ENCODE data around the gene ERC1.

ERC1 gene

GRCh38 chr12:1539135-1539534 lies 548.1 kb downstream of the ERC1 start:
- Mint-ChIP-seq H3K4me3 (no peak overlapping the region), H3K27me3 (peaks cover 79% of the 10 kb centered on the region), H3K36me3 (ENCODE audit: insufficient read depth) (no peaks in the 10 kb centered on the region), H3K27ac (ENCODE audit: low read depth) (no peak overlapping the region), H3K9me3 (no peaks in the 10 kb centered on the region), H3K4me1 (peaks cover under 1% of the 10 kb centered on the region)
- ATAC-seq (replicated peaks; ENCODE audit: extremely low read depth, poor library complexity, severe bottlenecking), result no peak
- DNase-seq (ENCODE audit: low spot score in 2 of 2), result no peak

- Mint-ChIP-seq H3K4me3 (no peak overlapping the region), H3K4me1 (no peaks in the 10 kb centered on the region), H3K9me3 (no peaks in the 10 kb centered on the region), H3K36me3 (ENCODE audit: insufficient read depth) (no peaks in the 10 kb centered on the region), H3K27me3 (peaks cover 88% of the 10 kb centered on the region), H3K27ac (ENCODE audit: low read depth) (no peak overlapping the region)
- ATAC-seq (replicated peaks; ENCODE audit: extremely low read depth, poor library complexity, severe bottlenecking) (no peak), DNase-seq (ENCODE audit: low spot score in 2 of 2) (no peak)
Observed at GRCh38 chr12:1540690-1541089, 549.7 kb downstream of the ERC1 start.

GRCh38 chr12:1542599-1542998 lies 551.6 kb downstream of the ERC1 start:
- DNase-seq (ENCODE audit: low spot score in 2 of 2), result no peak
- H3K27ac Mint-ChIP-seq (ENCODE audit: low read depth), result no peak overlapping the region
- no peaks in the 10 kb centered on the region for H3K9me3 Mint-ChIP-seq
- ATAC-seq (replicated peaks; ENCODE audit: extremely low read depth, poor library complexity, severe bottlenecking), result no peak
- H3K27me3 Mint-ChIP-seq, result peaks cover 77% of the 10 kb centered on the region
- H3K36me3 Mint-ChIP-seq (ENCODE audit: insufficient read depth), result no peaks in the 10 kb centered on the region
- no peaks in the 10 kb centered on the region for H3K4me1 Mint-ChIP-seq
- H3K4me3 Mint-ChIP-seq, result no peak overlapping the region

- Mint-ChIP-seq H3K36me3 (ENCODE audit: insufficient read depth) (no peaks in the 10 kb centered on the region), H3K4me3 (no peak overlapping the region), H3K9me3 (no peaks in the 10 kb centered on the region), H3K4me1 (no peaks in the 10 kb centered on the region), H3K27ac (ENCODE audit: low read depth) (no peak overlapping the region), H3K27me3 (peaks cover 65% of the 10 kb centered on the region)
- DNase-seq (ENCODE audit: low spot score in 2 of 2) (no peak), ATAC-seq (replicated peaks; ENCODE audit: extremely low read depth, poor library complexity, severe bottlenecking) (no peak)
Observed at GRCh38 chr12:1544996-1545700, 554.1 kb downstream of the ERC1 start.
